NCI-H2107 (cell line): ENCODE results near the gene FGF19.

ENCODE experiments used
- DNase-seq: peaks from one replicate; lab custom pipeline; 2025; lab: John Stamatoyannopoulos, UW

Gene FGF19, protein sequence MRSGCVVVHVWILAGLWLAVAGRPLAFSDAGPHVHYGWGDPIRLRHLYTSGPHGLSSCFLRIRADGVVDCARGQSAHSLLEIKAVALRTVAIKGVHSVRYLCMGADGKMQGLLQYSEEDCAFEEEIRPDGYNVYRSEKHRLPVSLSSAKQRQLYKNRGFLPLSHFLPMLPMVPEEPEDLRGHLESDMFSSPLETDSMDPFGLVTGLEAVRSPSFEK

DNA sequence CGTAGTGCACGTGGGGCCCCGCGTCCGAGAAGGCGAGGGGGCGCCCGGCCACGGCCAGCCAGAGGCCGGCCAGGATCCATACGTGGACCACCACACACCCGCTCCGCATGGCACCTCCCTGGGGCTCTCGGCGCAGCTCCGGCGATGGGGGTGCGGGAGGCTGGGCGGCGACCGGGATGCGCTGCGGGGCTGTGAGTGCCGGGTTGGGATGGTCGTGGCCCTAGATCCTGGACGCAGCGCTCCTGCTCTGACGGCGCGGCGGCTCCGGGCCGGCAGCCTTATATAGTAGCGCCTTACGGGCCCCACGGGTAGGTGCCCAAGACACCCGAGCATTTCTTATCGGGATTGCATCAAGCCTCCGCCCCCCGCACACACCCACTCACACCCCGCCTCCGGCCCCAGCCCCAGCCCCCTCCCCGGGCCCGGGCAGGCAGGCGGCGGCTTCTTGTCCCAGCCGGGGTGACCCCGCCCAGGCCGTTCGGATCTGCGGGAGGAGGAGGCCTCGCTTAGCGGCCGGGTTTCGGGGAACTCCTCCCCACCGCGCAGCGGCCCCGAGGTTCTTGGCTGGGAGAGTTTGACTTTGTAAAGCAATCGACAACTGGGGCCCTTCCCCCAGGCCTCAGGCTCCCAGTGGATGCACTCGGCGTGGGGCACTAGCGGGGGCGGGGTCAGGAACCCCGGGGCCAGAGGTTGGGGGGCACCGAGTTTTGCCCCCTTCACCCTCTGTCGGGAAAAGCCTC lies at the start of gene FGF19:
FGF19 (minus strand) TSS at position 255 of the 740 bp plus-strand sequence; CDS start at position 109, 146 bp downstream.
- no peak for DNase-seq

DNA sequence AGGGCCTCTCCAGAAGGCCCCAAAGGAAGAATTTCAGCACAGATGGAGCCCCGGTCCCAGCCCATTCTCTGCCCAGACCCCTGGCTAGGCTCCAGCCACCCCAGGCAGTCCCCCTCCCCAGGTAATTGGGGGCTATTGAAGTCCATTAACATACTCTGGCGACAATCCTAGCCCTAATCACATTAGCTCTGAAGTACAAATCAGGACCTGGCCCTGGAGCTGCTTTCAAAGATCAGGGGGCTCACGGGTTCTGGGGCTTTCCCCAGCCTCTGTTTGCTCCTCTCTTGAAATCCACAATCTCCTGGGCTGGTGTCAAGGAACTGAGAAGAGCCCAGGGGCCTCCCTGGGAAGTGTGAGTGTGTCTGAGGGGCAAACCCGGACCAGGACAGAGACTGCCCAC lies 49.1 kb upstream of the FGF19 start:
- no peak for DNase-seq

DNA sequence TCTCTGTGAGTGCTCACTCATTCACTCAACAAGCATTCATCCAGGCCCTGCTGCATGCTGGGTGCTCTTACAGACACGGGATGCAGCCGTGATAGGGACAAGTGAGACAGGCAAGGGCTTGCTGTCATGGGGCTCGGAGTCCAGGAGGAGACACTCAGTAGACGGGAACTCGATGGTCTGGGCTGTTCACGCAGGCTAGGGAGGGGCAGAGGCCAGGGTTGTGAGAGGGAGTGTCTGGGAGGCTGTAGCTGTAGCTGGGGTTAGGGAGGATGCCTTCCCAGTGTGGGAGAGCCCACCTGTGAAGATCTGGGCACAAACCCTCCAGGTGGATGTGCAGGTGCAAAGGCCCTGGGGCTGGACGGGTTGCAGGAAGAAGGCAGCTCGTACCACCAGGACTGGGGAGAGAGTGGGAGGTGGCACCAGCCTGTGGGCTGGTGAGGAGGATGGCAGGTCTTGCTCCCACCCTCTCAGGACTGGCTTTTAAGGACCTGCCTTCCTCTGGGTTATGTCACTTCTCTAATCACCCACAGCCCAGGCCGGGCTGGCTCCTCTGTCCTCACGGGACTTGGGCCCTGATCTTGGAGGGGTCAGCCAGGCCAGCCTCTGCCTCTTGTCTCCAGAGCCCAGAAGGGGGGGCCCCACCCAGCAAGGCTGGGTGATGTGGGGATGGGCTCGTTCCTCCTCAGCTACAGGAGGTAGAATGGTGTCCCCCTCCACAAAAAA lies 47.2 kb upstream of the FGF19 start:
- DNase-seq, result no peak

DNA sequence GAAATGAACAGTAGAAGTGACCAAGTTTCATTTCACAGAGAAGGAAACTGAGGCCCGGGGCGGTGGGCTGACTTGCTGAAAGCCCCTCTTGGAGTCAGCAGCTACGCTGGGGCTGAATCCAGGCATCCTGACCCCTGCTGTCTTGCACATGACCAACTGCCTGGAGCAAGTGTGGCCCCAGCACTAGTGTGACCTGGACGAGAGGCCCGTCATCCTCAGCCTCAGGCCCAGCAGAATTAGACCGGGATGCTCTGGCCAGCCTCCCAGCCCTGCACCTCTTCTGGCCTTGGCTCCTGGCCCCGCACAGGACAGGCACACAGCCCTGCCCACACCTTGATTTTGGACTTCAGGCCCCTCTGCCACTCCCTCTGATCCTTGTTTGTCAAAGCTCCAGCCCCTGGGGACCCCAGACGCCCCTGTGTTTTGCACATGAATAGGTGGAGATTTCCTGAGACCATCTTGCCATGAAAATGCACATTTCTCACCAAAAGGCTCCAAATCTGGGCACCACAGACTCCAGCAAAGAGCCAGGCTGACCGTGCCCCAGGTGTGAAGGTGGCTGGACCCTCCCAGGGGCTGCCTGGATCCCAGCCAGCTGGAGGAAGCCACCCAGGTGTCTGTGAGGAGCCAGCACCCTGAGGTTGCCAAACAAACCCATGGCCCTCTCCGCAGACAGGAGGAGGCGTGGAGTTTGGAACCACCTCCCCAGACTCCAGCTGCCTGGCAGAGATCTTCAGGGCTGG lies 46.5 kb upstream of the FGF19 start:
- DNase-seq, result no peak

DNA sequence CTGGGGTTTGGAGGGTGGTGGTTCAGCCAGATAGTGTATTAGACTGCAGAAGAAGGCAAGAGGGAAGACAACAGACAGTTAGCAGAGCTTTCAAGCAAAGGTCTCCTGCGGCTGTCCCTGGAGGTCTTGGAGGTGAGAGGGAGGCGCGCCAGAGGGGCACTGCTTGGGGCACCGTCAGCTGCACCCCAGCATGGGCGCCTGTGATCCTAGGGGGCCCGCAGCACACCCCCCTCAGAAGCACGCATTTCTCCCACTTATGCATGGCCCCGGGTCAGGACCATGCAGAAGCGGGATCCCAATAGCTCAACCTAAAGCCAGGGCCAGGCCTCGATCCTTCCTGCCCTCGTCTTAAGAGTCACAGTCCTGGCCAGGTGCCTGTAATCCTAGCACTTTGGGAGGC lies 44.8 kb upstream of the FGF19 start:
- DNase-seq, result no peak

DNA sequence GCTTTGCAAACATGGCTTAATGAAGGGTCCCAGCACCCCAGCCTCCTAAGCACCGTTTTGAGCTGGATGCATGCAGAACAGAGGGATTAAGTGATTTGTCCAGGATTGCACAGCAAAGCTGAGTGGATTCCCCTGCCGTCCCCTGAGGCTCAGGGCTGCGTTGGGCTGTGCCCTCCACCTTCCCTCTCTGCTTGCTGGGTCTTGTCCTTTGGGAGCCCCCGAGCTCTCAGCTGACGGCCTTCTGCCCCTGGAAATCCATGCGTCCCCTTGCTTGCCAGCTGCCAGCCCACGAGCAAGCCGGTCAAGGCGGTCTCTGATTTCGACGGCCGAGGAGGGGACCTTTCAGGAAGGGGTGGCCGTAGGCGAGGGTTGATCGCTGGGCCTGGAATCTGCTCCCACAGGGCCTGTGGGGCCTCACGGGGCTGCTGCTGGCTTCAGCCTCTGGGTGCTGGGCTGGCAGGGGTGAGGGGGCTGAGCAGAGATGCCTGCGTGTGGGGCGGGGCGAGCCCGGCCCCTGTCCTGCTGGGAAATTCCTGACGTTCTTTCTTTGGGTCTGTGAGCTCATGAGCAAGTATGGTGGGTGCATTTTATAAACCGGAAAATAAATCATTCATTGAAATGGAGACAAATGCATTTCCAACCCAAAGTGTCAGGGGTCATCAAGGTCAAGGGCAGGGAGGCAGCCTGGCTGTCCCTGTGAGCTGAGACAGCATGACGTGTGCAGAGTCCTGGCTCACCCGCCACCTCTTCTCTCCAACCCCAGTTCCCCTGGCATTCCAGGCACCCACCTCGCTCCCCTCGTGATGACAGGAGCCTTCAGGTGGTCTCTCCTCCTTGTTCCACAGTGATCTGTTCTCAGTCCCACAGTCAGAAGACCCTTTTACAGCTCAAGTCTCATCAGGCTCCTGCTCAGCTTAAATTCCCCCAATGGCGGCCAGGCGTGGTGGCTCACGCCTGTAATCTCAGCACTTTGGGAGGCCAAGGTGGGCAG lies 43.2 kb upstream of the FGF19 start:
- no peak for DNase-seq

DNA sequence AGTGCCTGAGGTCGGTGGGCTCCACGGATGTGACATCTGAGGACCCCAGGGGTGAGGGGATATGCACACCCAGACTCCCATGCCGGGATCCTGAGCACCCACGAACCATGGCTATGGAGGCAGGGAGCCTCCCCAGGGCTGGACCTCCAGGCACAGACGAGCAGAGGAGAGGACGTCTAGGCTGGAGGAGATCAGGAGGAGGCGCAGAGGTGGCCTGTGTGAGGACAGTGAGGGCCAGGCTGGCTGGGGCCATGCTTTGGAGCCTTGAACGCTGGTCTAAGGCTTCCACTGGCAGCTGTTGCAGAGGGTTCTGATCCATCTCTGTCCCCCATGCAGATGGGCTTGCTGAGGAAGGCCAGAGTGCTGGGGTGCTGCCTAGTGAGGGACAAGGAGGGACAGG lies 42.3 kb upstream of the FGF19 start:
- no peak for DNase-seq

DNA sequence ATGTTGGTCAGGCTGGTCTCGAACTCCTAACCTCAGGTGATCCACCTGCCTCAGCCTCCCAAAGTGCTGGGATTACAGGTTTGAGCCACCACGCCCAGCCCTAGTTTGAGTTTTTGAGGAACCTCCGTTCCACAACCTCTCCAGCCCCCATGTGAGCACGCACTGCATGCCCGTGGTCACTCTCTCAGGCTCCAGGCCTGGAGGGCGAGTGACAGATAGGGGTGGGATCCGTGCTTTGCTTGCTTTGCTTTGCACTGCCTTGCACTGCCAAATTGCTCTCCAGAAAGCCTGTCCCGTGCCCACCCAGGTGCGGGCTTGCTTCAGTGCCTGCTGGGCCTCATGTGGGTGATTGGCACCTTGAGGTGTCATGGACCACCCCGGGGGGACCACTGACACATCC lies 41.4 kb upstream of the FGF19 start:
- no peak for DNase-seq

DNA sequence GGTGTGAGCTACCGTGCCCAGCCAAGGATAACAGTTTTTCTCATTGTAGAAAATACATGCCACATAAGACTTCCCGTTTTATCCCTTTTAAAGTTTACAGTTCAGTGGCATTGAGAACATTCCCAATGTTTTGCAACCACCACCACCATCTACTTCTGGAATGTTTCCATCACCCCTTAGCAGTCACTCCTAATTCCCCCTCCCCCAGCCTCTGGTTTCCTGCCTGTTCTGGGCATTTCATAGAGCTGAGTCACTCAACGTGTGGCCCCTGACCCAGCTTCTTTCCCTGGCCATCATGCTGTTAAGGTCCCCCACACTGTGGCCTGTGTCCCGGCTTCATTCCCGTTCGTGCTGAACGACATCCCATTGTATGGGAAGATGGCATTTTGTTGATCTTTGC lies 40.6 kb upstream of the FGF19 start:
- DNase-seq, result no peak

DNA sequence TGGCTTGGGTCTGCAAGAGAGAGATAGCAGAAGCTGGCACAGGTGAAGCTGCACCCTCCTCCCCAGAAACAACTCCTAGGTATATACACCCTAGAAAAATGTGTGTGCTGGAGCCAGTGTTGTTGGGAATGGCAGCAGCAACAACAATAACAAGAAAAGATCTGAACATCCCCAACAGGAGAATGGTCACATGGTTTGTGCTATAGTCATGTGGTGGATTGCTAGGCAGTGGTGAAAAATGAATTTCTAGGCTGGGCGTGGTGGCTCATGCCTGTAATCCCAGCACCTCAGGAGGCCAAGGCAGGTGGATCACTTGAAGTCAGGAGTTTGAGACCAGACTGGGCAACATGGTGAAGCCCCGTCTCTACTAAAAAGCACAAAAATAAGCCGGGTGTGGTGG lies 31.0 kb upstream of the FGF19 start:
- DNase-seq, result no peak

DNA sequence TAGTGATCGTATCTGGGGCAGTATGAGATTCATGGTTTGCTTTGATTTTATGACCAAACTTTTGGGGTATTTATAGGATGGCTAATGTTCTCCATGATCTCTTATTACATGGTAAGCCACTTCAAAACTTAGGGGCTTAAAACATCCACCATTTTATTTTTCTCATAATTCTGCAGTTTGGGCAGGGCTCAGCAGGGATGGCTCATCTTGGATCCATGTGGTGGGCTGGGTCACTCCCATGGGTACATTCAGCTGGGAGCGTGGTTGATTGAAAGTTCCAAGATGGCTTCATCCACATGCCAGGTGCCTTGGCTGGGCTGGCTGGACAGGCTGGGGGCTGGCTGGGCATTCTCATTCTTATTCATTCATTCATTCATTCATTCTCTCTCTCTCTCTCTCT lies 30.5 kb upstream of the FGF19 start:
- DNase-seq, result no peak

DNA sequence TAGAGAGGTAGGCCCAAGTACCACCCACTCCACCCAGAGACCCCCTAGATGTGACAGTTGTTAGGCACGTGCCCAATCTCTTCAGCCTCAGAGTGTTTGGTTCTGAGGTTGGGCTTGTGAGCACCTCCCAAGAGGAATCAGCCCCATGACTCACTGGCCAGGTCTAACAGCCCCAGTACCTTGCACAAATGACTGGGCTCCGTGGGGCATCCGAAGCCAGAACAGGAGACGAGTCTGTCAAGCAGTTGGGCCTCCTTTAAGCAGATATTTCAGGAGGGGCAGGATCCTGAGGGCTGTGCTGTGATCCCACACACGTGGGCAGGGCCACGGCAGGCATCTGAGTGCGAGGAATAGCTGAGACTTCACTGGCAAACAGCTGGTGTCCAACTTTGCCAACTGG lies 29.1 kb upstream of the FGF19 start:
- no peak for DNase-seq

DNA sequence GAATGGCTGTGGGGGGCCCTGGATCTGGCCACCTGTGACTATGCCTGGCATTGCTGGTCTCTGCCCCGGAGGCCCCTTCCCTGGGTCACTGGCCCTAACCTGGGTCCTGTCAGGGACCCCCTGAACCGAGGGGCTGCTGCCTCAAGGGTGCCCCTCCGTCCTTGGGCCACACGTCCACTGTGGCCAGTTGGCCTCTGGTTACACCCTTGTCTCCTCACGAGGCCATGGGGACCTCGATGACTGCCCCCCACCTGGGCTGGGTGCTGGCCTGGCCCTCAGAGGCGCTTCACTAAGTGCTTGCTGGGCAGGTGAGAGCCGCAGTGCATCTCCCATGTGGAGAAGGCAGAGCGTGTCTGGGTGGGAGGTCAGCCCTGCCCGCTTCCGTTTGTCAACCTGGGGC lies 27.3 kb upstream of the FGF19 start:
- DNase-seq, result no peak

DNA sequence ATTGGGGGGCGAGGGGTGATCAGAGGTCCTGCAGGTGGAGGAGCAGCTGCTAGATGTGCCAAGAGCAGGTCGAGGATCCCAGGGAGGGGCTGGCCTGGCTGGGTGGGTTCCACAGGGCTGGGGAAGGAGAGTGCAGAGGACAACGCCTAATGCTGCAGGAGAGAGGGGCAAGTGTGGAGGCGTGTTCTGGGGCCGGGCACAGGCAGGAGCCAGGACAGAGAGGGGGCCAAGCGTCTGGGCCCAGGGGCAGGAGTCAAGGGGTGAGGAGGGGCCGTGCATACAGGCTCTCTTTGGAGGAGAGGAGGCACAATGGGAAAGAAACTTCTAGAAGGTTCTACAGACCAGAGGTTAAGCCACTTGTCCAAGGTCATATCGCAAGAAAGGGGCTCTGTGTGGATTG lies 26.7 kb upstream of the FGF19 start:
- DNase-seq, result no peak

DNA sequence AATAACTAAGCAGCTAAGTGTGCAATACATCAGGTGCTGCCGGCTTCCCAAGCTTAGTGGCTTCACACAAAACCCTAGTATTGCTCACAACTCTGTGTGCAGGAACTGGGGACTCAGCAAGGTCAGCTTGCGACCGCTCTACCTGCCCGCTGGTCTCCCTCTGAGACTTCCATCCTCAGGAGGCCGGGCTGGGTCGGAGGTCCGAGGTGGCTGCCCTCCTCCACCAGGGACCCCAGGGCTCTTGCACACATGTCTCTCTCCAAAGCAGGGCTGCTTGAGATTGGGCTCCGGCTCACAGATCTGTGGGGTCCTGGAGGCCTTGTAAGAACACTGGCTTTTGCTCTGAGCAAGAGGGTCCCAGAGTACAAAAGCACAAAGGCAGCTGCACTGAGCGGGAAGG lies 25.4 kb upstream of the FGF19 start:
- no peak for DNase-seq

DNA sequence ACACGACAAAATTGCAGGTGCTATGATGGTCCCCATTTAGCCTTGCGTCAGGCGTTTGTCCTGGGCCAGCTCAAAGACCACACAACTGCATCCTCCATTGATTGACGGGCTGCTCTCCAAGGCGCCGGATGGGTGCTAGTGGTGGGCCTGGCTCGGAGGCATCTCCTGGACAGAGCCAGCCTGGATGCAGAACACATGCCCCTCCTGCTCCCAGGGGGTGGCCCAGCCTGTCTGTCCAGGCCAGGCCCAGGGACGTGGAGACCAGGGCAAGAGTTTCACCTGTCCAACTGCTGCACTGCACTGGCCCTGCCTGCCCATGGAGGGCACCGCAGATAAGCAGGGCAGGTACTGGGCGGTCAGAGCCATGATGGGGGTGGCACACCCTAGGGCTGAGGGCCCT lies 23.4 kb upstream of the FGF19 start:
- no peak for DNase-seq

DNA sequence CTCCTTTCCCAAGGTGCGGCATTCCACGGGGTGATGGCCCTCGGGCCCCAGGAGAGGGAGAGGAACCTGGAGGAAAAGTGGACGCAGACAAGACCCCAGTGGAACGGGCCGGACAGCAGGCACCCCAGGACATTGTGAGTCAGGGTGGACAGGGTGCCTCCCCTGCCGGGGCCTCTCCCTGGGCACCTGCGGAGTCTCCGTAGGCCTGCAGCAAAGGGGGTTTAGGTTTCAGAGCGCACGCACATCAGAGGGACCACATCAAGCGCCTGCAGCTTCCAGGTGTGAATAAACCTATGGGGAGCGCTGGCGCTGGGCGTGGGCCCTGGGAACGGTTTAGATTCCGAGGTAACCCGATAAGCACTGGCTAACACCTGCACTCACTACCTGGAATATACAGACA lies 22.7 kb upstream of the FGF19 start:
- DNase-seq, result no peak

DNA sequence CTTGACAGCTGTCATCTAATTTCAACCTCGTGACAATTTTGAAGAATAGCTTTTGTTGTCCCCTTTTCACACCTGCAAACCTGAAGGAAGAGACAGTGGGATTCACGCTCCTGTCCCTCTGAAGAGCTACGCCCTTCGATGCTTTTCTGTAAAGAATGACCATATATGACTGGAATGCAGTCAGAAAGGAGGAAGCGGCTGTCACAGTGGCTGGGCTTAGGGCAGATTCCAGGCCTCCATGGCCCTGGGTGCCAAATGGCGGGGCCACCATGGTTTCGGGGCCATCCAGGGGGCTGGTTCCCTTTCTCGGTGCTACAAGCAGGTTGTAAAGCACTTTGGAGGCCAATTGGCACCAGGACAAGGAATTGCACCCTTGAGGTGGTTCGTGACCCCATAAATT lies 22.2 kb upstream of the FGF19 start:
- no peak for DNase-seq

DNA sequence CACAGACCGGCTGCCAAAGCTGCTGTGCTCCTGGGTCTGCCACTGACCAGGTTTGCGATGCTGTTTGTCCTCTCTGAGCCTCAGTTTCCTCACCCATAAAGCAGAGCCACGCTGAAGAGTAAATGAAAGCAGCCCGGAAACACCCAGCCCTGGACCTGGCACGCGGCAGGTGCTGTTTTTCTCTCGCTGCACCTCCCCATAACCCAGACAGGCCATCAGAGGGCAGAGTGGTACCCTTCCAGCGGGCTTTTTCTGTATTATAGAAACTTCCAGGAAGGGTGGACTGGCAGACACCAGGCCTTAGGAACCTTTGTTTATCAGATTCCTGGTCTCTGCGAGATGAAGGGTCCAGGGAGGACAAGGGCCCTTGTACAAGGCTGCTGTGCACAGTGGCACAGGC lies 17.9 kb upstream of the FGF19 start:
- DNase-seq, result no peak

DNA sequence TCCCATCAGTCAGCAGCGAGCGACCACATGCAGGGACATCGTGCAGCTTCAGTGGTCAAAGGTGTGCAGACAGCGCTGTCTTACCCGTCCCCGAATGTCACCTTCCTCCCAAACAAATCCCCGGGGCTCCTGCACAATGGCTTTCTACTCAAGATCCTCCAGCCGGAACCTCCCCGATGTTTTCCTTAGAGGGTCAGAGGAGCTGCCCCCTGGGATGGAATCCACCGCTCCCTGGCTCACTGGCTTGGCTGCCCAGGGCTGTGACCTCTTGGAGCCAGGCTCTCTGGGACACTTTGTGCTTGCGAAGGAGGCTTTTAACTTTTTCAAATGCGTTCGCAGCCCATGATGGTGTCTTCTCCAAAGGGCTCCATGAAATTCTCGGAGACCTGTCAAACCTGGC lies 17.3 kb upstream of the FGF19 start:
- DNase-seq, result no peak

DNA sequence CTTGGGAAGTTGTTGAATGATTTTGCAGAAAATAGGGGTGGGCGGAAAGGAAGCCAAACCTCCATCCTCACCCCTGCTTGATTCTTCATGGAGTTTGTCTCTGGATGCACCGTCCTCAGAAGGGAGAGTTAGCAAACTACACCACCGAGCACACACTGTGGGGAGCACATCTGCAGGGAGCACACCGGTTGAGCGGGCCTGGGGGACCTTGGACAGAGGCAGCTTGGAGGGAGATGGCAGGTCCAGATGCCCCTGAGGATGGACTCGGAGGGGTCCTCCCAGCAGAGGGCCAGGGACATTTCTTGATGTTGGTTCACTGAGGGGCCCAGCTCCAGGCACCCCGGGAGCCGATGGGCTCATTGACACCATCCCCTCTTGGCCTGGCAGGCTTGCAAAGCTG lies 15.1 kb upstream of the FGF19 start:
- DNase-seq, result no peak
